Activated CD4-positive, CD25-positive, alpha-beta regulatory T cell treated with anti-CD3 and anti-CD28 coated beads, Interleukin-2, amount 50 U/mL, for 72 hours (primary cell): Measurements from ENCODE around the gene CDH20.

Experiments
- DNase-seq: peaks from one replicate; pipeline ENCODE4 v3.0.0; 2021

The CDH20 gene

DNA sequence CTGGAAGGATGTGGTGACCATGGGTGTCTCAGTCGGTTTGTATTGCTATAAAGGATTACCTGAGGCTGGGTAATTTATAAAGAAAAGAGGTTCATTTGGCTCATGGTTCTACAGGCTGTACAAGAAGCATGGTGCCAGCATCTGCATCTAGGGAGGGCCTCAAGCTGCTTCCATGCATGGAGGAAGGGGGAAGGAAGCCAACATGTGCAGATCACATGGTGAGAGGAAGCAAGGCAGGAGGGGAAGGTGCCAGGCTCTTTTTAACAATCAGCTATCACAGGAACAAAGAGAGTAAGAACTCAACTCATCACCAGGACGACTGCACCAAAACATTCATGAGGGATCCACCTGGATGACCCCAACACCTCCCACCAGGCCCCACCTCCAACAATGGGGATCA is 209.4 kb downstream of the CDH20 start:
- DNase-seq: no peak

DNA sequence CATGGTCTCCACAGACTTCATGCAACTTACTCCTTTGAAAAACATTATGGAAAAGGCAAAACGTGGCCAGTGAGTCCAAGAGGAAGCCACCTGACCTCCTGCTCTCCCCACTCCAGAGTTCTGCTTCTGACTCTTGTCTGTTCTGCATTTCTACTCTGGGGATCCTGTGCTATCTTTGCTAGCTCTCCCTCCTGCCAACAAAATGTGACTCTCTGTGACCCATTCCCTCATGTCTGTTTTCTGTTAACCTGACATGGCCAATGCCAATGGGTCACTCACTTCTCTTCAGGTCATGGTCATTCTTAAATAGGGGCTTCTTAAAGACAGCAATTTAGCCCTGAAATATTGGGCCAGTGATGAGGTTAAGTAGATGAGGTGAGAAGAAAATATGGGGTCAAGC is 210.3 kb downstream of the CDH20 start:
- DNase-seq: no peak

DNA sequence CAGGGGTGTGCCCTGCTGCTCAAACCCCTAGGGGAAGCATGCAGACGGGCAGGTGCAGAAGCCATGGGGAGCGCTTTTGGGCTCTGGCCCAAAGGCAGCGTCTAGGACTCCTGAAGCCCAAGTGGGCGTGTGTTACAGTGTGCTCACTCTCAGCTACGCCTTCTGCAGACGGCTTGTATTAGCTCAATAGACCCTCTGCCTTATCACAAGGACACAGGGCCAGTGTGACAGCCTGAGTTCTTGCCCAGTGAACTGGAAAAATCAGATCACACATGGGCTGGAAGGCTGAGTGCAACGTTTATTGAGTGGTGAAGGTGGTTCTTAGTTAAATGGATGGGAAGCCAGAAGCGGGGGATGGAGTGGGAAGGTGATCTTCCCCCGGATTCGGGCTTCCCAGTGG is 210.9 kb downstream of the CDH20 start:
- no peak for DNase-seq

DNA sequence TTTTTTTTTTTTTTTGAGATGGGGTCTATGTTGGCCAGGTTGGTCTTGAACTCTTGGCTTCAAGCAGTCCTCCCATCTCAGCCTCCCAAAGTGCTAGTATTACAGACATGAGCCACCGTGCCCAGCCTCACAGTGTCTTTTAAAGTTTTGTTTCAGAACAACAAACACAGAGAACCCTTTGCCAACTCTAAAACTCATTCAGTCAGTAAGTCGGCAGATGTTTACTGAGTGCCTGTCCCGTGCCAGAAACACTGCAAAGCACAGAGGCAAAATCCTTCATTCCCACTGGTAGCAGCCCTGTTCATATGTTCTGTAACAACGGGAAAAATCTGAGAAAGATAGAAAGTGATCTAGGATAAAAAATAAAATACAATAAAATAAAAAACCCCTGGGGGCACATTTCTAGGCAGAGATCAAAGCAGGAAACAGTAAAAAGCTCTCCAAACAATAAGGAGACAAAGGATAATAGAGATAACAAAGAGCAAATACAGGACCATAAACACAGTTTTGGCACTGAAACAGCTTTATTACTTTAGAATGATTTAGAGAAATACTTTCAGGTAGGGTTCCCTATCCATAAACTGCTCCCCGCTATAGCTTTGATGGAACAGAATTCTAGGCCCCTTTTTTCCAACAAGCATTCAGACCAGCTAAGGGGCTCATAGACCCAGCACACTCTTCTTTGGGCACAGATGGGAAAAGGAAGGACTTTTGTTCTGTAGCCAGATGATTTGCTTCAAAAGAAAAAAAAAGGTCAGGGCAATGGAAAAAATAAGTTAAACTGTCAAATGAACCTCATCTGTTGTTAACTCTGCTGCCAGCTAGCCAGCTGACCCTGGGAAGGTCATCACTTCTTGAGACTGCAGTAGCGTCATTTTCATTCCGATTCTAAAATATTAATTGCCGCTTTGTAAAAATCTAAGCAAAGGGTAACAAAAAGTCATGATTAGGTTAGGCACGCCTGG is 212.3 kb downstream of the CDH20 start:
- no peak for DNase-seq

DNA sequence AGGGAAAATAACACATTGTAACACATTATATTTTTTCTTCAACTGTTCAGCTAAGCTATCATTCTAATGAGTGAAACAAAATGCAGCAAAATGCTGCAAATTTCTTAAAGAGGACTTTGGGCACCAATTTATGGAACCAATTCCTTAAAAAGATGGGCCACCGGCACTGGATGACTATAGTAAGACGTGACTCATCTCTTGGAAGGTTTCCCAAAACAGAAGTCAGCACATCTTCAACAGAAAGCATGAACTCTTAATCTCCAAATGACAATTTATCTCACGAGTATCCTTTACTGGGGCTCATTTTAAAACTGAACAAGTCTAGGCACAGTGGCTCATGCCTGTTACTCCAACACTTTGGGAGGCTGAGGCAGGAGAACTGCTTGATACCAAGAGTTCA is 213.4 kb downstream of the CDH20 start:
- DNase-seq: no peak

DNA sequence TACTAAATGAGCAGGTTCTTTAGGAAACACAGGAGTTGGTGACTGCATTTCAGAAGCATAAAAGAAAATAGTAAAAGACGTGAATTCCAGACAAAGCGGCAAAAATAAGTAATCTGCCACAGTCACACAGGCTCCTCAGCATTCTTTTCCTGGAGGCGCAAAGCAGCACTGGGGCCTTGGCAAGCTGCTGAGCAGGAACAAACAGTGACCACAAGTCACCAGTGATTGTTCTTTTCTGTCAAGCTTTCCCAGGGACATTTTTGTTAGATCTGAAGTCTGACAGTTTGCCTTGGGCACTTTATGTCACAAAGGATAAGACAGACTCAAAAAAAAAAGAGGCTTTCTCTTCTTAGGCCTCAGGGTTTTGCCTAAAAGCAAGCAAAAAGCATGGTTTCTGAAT is 216.2 kb downstream of the CDH20 start:
- DNase-seq: no peak

DNA sequence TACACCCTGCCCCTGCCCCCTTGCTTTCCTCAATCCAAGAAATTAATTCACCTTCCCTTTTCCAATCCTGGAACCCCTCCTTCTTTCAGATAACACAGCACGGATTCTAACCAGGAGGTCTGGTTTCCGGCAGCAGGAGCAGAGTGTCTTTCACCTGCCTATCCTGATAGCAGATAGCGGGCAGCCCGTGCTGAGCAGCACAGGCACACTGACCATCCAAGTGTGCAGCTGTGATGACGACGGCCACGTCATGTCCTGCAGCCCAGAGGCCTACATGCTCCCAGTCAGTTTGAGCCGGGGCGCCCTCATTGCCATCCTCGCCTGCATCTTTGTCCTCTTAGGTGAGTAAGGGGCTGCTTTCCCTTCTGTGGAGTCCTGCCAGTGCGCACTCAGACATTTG is 216.7 kb downstream of the CDH20 start:
- no peak for DNase-seq

DNA sequence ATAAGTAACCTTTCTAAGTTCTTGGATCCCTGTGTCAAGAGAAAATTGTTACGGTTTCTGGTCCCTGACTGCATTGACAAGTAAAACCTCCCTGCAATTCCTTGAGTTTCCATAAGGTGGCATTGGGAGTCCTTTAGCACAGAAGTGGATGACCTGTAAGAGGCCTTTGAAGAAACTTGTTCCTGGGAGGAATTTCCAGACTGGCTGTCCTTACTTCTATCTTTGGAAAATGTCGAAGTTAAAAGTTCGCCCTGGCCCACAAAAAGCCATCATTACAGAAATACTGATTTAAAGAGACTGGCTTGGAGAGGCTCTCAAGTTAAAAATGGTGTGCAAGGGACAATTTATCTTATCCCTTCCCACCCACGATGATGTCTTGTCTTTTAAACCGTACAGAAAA is 218.4 kb downstream of the CDH20 start:
- DNase-seq: no peak

DNA sequence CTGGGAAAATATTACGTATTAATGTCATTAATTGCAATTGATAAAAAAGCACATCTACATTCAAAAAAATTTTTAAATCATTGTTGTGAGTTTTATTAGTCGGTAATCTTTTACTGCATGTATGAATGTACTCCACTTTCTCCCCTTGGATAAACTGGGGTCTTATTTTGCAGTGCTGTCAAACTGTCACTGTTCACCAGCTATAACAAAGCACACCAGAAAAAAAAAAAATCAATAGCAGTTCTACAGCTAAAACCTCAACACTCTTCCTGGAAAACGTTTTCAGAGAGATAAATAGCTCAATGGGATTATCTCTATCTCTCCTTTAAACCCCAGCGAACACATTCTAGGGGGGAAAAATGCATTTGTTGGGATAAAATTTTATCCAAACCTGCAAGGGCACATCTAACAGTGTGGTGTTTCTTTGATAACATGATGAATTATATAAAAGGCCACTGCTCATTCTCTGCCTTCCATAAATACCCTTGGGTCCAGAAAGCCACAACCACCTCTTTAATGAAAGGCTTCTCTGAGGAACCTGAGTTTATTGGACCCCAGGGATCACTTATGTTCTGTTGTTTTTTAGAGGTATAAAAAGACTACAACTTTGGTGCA is 219.9 kb downstream of the CDH20 start:
- no peak for DNase-seq

DNA sequence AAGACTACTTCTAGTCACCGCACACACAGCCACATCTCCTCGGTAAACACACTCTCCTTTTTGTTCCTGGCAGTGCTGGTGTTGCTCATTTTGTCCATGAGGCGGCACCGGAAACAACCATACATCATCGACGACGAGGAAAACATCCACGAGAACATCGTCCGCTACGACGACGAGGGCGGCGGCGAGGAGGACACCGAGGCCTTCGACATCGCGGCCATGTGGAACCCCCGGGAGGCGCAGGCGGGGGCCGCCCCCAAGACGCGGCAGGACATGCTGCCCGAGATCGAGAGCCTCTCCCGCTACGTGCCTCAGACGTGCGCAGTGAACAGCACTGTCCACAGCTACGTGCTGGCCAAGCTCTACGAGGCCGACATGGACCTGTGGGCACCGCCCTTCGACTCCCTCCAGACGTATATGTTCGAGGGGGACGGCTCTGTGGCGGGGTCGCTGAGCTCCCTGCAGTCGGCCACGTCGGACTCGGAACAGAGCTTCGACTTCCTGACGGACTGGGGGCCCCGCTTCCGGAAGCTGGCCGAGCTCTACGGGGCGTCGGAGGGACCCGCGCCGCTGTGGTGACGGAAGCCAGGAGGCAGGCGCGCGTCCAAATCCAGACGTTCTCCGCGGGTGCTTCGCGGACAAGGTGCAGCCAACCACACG is 221.0 kb downstream of the CDH20 start:
- DNase-seq: peak; percentile 34

DNA sequence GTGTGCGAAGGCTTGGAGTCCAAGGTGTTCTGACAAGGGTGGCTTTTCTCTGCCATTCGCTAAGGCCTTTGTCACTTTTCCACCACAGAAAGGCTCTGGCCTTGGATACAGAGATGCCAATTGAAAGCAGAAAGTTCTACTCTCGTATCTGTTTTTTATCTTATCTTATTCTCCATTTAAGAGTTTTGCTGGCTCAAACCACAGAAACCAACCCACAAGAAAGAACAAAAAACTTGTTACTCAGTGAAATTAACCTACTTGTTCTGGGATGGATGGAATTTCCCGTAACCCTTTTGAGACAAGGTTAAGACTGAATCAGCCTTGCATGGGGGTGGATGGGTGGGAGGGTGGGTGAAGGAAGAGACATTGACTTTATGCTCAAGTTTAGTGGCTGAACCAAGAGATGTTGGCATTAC is 221.7 kb downstream of the CDH20 start:
- no peak for DNase-seq

DNA sequence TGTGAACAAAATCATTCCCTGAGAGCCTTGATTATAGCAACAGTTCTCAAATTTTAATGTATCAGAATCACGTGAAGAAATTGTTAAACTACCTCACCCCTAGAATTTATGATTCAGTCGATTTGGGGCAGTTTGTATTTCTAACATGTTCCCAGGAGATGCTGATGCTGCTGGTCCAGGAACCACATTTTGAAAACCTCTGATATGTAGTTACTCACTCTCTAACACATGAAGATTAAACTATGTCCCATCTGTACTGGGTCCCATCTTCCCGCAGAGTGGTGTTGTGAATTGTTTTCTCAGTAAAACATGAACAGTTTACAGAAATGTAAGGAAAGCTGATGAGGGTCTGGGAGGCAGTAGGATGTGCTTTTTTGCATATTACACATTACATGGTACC is 223.1 kb downstream of the CDH20 start:
- no peak for DNase-seq

DNA sequence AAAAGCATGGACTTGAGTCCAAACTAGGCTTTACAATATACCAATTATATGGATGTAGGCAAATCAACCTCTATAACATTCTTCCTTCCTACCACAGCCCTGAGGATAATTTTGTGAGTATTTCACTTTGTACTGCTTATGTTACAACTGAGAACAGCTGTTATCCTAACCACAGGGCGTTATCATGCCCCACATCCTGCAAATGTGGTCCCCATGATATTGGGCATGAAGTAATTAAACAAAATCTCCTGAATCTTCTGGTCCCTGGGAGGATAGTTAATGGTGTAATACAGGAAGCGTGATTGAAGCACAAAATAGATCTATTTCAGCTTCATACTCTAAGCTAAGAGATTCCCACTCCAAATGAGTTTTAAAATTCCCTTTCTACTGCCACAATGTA is 223.6 kb downstream of the CDH20 start:
- no peak for DNase-seq

DNA sequence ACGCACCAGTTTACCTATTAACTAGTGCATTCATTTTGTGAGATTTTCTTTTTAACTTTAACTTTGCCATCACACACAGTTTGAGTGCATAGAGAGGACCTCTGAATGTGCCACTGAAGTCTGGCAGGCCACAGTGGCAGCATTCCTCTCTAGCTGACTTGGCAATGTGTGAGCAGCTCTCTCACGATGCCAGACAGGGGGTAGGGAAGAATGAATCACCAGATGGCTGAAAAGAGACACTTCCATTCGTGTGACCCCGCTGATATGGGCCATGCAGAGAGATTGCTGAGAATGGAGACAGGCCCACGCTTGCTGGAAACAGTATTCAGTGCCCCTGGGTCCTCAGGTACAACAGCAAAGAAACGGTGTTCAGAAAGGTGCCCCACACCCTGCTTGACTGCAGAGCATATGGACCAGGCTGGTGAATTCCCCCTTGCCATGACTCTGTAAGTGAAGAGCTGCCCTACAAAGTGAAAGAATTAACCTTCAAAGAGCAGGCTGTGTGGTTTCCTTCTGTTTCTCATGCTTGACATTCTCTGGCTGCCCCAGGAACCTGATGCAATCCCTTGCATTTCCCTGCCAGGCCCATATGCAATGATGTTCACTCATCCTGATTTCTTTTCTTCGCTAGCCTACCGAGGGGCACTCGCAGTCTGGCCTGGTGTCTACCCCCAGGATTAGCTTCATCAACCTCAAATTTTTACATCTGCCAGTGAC is 236.1 kb downstream of the CDH20 start:
- DNase-seq: no peak

DNA sequence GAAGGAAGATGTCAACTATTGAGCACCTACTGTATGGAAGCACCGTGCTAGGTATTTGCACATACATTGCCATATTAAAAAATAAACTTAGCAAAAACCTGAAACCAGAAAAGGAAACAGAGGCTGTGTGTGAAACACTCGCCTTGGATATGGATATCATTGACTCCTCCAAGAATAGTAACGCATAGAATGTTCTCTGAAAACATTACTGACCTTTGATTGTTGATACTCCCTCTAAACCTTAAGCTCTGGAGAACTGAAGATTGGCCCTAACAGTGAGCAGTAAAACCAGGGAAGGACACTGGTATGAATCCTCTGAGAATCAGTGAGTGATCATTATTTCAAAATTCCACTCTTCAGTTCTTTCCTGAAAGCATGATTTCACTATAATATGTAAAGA is 236.8 kb downstream of the CDH20 start:
- no peak for DNase-seq

DNA sequence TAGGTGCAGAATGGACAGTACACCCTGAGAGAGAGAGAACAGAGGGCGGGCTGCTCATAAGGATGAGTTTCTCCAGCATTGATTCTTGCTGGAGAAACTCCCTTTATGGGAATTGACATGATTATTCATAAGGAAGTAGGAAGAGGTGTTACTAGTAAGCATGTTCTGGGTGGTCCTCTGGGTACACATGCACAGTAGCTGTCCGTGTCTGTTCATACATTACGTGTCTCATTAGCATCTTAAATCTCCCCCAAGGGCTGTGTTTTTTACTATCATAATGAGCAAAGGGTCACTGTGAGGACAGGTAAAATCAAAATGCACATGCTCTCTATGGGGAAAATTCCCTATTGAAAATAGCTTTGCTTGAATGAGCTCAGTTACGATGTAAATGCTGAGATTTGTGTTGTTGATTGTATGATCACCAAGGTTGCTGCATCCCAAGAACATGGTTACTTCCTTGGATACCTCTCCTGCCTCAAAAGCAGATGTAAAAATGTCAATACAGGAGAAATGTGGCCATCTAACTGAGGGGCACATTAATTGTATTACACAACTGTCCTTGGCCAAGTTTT is 238.9 kb downstream of the CDH20 start:
- DNase-seq: no peak

DNA sequence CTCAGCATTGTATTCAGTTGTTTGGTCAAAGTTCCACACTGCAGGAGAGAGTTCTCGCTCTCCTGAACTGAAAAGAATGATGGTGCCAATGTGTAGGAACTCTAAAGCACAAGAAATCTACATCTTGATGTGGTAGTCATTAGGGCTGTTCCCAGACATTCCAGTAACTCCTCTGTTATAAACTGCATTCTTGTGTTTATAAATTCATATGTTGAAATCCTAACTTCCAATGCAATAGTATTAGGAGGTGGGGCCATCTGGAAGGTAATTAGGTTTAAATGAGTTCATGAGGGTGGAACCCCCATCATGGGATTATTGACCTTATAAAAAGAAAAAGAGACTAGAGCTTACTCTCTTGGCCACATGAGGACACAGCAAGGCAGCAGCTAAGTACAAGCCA is 239.6 kb downstream of the CDH20 start:
- DNase-seq: no peak

DNA sequence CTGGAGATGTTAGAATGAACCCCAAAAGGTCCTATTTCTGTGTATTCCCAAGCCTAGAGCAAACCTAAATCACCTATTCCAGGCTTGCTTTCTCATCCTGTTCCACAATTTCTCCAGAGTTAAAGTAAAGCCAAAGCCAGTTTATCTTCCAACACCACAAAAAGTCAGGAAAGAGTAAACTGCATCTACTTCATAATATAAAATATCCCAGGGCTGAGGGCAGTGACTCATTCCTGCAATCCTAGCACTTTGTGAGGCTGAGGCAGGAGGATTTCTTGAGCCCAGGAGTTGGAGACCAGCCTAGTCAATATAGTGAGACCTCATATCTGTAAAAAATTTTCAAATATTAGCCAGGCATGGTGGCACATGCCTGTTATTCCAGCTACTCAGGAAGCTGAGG is 241.4 kb downstream of the CDH20 start:
- no peak for DNase-seq

DNA sequence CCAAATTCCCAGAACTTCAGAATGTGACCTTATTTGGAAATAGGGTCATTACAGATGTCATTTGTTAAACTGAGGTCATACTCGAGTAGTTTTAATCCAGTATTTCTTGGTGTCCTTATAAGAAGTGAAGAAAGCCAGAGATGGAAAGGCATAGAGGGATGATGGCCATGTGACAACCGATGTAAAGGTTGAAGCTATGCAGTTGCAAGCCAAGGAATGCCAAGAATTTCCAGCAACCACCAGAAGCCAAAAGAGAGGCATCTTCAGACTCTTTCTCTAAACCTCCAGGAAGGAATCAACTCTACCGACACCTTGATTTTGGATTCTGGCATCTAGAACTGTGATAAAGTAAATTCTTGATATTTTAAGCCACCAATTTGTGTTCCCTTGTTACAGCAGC is 242.2 kb downstream of the CDH20 start:
- no peak for DNase-seq

DNA sequence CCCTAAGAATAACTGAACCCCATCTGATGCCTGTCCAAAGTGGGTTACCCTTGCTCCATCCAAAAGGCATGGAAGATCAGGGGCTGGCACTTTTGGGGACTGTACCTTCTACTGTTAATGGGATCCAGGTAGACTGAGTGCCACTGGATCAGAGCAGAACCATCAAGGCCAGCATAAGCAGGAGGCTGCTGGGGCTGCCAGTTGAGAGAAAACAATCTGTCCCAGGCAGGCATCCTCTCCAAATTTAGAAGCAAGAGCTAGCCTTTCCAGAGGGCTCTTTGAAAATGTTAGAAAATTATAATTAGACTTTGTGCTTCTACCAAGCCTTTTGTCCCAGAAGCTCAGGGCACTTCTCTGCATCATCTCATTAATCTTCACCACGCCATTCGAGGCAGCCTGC is 245.6 kb downstream of the CDH20 start:
- DNase-seq: no peak

DNA sequence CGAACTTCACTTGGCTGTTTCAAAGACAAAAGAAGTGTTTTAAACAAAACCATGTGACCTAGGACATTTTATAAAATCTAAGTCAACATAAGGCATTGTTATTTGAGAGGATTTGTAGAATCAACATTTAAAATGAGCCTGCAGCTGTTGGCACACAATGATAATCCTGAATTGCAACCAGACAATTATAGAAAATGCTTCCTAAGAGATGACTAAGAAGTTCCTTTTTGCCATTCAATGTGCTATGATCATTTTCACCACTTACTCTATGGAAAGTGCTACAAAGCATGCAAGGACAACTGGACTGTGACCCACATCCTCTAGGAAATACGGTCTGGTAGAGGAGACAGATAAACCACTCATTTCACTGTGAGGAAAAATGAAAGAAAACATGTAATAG is 246.4 kb downstream of the CDH20 start:
- no peak for DNase-seq

DNA sequence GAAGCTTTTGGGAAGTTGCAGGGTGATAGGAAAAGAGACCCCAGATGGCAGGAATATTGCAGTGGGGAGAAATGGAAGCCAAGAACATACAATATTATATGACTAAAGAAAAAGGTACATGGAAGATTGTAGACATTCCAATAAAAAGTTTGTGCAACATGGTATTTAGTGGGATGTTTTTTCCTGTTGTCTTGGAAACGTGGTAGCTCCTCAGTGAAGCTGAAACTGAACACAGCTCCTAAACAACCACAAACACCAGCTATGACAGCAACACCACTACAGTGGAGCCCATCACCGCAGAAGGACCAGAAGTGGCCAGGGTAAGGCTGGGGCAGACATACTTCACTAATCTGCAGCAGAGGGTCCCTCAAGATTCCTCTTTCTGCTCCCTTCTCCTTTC is 246.8 kb downstream of the CDH20 start:
- DNase-seq: no peak

DNA sequence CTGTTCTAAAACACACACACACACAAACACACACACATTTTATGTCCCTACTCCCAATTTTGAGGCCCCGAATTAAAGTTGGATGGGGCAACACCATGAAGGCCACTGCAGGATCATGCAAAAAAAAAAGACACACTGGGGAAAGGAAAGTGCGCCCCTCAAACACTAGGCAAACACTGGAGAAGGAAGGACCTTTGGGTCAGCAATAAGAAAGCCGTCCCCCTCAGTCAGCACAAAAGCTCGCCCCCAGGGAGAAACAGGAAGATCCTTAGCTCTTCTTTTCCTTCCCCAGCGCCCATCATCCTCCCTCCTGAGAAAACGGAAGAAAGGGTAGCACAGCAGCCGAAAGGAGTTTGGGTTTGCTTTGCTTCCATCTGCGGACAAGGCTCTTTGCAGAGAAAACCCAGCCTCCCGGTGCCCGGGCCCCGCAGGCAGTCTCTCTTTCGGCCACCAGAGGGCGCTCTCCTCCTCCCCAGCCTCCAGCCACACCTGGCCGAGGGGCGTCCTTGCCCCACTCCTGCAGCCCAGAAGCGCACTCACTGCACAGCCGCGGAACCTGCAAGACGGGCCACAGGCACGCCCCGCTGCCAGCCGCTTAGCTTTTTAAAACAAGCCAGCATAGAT is 248.5 kb downstream of the CDH20 start:
- peak; percentile 73 for DNase-seq
